PC-3 (cell line): Measurements from ENCODE around the gene EIF4G3.

Experiments used
- CTCF ChIP-seq: fragments of 300-600 bp; sonication (generic); conservative IDR thresholded peaks from 2 replicates; pipeline ENCODE4 v1.5.1; 2017; ENCODE audit warnings: antibody characterized with exemption, low read depth, mild to moderate bottlenecking, low read length
- EZH2 ChIP-seq: fragments of 300-600 bp; sonication (generic); IDR thresholded peaks from one replicate; pipeline ENCODE4 v1.6.1; 2017; ENCODE audit warnings: antibody characterized with exemption, mild to moderate bottlenecking, low read length; ENCODE audit not compliant: unreplicated experiment
- EZH2phosphoT487 ChIP-seq: fragments of 300-600 bp; sonication (generic); IDR thresholded peaks from 2 replicates; pipeline ENCODE4 v1.6.1; 2018; ENCODE audit warnings: mild to moderate bottlenecking, antibody characterized with exemption, low read length, borderline replicate concordance

- TF ChIP-seq CTCF (no peak), EZH2phosphoT487 (no peak), EZH2 (no peak)
Observed at GRCh38 chr1:21097729-21098128, 79.0 kb downstream of the EIF4G3 start.
